HCT116 (cell line): Measurements from ENCODE around the gene DPYSL4. TPM values are rescaled to one million over a fixed set of nuclear protein-coding genes. Genes with fewer than 3 reads are reported as not detected.

Experiments
- ATAC-seq: fragments of 200-7000 bp; cut with Tn5 transposase; 2 replicates; pipeline ENCODE4 v1.9.1; 2020; ENCODE audit warnings: mild to moderate bottlenecking, moderate library complexity
- BruUV-seq: library from RNA; stranded (reverse); fragments of 400-500 nt; replicated peaks from 2 replicates; lab custom pipeline; 2021; lab: Mats Ljungman, UMichigan
- CTCF ChIA-PET: fragments of 300-600 bp; sonication (Branson Sonifier 250); formaldehyde crosslinking; loops from one replicate; lab custom pipeline; 2021; ENCODE audit warnings: antibody characterized with exemption; lab: Charles Lee
- POLR2A ChIA-PET: fragments of 300-600, 350-600 bp; sonication (Branson Sonifier 250); formaldehyde crosslinking; loops from one replicate; lab custom pipeline; 2021; ENCODE audit warnings: antibody characterized with exemption; lab: Charles Lee
- RAD21 ChIA-PET, 2 experiments: fragments of 300-600 bp; sonication (Branson Sonifier 250); formaldehyde crosslinking; loops; one replicate each; lab custom pipeline; 2023; ENCODE audit warnings: low total read pairs in 2 of 2; ENCODE audit not compliant: uncharacterized antibody in 2 of 2, unreplicated experiment in 2 of 2, low non-redundant PET in 1 of 2; lab: Charles Lee
- DNase-seq: peaks from one replicate; pipeline ENCODE4 v3.0.0-alpha.2; 2010; ENCODE audit warnings: low read depth, low spot score
- H2AFZ ChIP-seq: fragments of 200-600 bp; shearing (Covaris generic), sonication (generic); 2 replicates; pipeline ENCODE4 v1.6.1; 2017; ENCODE audit warnings: low read depth, mixed run types, mixed read lengths, antibody characterized with exemption, low read length; ENCODE audit not compliant: poor library complexity, severe bottlenecking
- H3K27ac ChIP-seq: 2 replicates; pipeline ENCODE4 v1.5.1; 2012; ENCODE audit warnings: low read depth, low read length
- H3K27me3 ChIP-seq: fragments of 200-600 bp; sonication (generic); 2 replicates; pipeline ENCODE4 v1.6.1; 2016; ENCODE audit warnings: mixed run types, low read length, mixed read lengths; ENCODE audit not compliant: insufficient read depth
- H3K36me3 ChIP-seq, 2 experiments: fragments of 200-500 bp in 1 of 2; fragments of 200-600 bp in 1 of 2; sonication (Bioruptor generic) in 1 of 2; sonication (generic) in 1 of 2; 2 replicates each; pipeline versions ENCODE4 v1.5.1 to v1.6.1; 2014 to 2016; ENCODE audit warnings: low read length in 2 of 2, inconsistent platforms in 1 of 2, mixed read lengths in 1 of 2, mixed run types in 1 of 2; ENCODE audit not compliant: insufficient read depth in 2 of 2, control insufficient read depth in 1 of 2
- H3K4me1 ChIP-seq, 2 experiments: fragments of 200-600 bp in 1 of 2; sonication (generic) in 1 of 2; 2 replicates each; pipeline versions ENCODE4 v1.5.1 to v1.6.1; 2012 to 2017; ENCODE audit warnings: low read length in 2 of 2, inconsistent platforms in 1 of 2, mild to moderate bottlenecking in 1 of 2, mixed read lengths in 1 of 2, mixed run types in 1 of 2, moderate library complexity in 1 of 2; ENCODE audit not compliant: insufficient read depth in 2 of 2, control insufficient read depth in 1 of 2
- H3K4me2 ChIP-seq: fragments of 200-600 bp; sonication (generic); 2 replicates; pipeline ENCODE4 v1.6.1; 2017; ENCODE audit warnings: mixed run types, low read length, mixed read lengths
- H3K4me3 ChIP-seq, 2 experiments: fragments of 200-600 bp in 1 of 2; sonication (generic) in 1 of 2; replicated peaks in 1 of 2; 2 replicates each; pipeline ENCODE4 v1.5.1; 2011 to 2016; ENCODE audit warnings: low read length in 2 of 2, control low read depth in 1 of 2, low read depth in 1 of 2, mild to moderate bottlenecking in 1 of 2, mixed read lengths in 1 of 2, mixed run types in 1 of 2
- H3K79me2 ChIP-seq: fragments of 200-600 bp; sonication (generic); 2 replicates; pipeline ENCODE4 v1.6.1; 2017; ENCODE audit warnings: mild to moderate bottlenecking, mixed run types, low read length, moderate library complexity, mixed read lengths; ENCODE audit not compliant: insufficient read depth
- H3K9ac ChIP-seq: fragments of 200-600 bp; sonication (generic); 2 replicates; pipeline ENCODE4 v1.6.1; 2016; ENCODE audit warnings: low read length, mixed read lengths
- H3K9me2 ChIP-seq: fragments of 200-600 bp; sonication (generic), shearing (Covaris generic); 2 replicates; pipeline ENCODE4 v1.6.1; 2017; ENCODE audit warnings: mixed run types, mild to moderate bottlenecking, moderate library complexity; ENCODE audit not compliant: insufficient read depth
- H3K9me3 ChIP-seq, 2 experiments: fragments of 200-500 bp in 1 of 2; fragments of 200-600 bp in 1 of 2; sonication (Bioruptor generic) in 1 of 2; sonication (generic) in 1 of 2; 2 replicates each; pipeline ENCODE4 v1.6.1; 2014 to 2017; ENCODE audit warnings: low read length in 2 of 2, mixed read lengths in 2 of 2, inconsistent platforms in 1 of 2, low read depth in 1 of 2, mild to moderate bottlenecking in 1 of 2, mixed run types in 1 of 2, moderate library complexity in 1 of 2; ENCODE audit not compliant: control insufficient read depth in 1 of 2, insufficient read depth in 1 of 2
- H4K20me1 ChIP-seq: fragments of 200-600 bp; sonication (generic), shearing (Covaris generic); 2 replicates; pipeline ENCODE4 v1.6.1; 2017; ENCODE audit warnings: mixed run types, mild to moderate bottlenecking, moderate library complexity; ENCODE audit not compliant: insufficient read depth
- ATF3 ChIP-seq: IDR thresholded peaks from 2 replicates; pipeline ENCODE4 v1.6.1; 2012
- CBX3 ChIP-seq: IDR thresholded peaks from 2 replicates; pipeline ENCODE4 v1.6.1; 2012; ENCODE audit warnings: low read depth
- CEBPB ChIP-seq: IDR thresholded peaks from 2 replicates; pipeline ENCODE4 v1.6.1; 2012; ENCODE audit warnings: low read depth
- EGR1 ChIP-seq: IDR thresholded peaks from 2 replicates; pipeline ENCODE4 v1.6.1; 2012; ENCODE audit warnings: low read depth
- EZH2phosphoT487 ChIP-seq: fragments of 200-600 bp; IDR thresholded peaks from 2 replicates; pipeline ENCODE4 v1.6.1; 2018; ENCODE audit warnings: antibody characterized with exemption, borderline replicate concordance
- JUND ChIP-seq: IDR thresholded peaks from 2 replicates; pipeline ENCODE4 v1.6.1; 2012
- POLR2AphosphoS5 ChIP-seq: IDR thresholded peaks from 2 replicates; pipeline ENCODE4 v1.6.1; 2011; ENCODE audit warnings: mild to moderate bottlenecking, low read depth, low read length, moderate library complexity
- SP1 ChIP-seq: IDR thresholded peaks from 2 replicates; pipeline ENCODE4 v1.6.1; 2012; ENCODE audit warnings: low read depth
- TCF7L2 ChIP-seq: IDR thresholded peaks from 2 replicates; pipeline ENCODE4 v1.7.0; 2011; ENCODE audit warnings: borderline replicate concordance, inconsistent platforms; ENCODE audit not compliant: insufficient read depth, insufficient read length; ENCODE audit errors: extremely low read depth
- YY1 ChIP-seq: IDR thresholded peaks from 2 replicates; pipeline ENCODE4 v1.6.1; 2011; ENCODE audit warnings: low read length, low read depth, moderate library complexity, mild to moderate bottlenecking; ENCODE audit not compliant: insufficient replicate concordance; ENCODE audit errors: extremely low read depth
- ZBTB33 ChIP-seq: IDR thresholded peaks from 2 replicates; pipeline ENCODE4 v1.6.1; 2011; ENCODE audit warnings: mild to moderate bottlenecking, low read length, moderate library complexity; ENCODE audit not compliant: insufficient replicate concordance; ENCODE audit errors: extremely low read depth
- ZFX ChIP-seq: fragments of 450-650 bp; IDR thresholded peaks from 2 replicates; pipeline ENCODE4 v1.6.1; 2017
- ZNF274 ChIP-seq: fragments of 200-500 bp; sonication (Bioruptor generic); IDR thresholded peaks from 2 replicates; pipeline ENCODE4 v1.6.1; 2014; ENCODE audit warnings: mild to moderate bottlenecking, low read depth, low read length, inconsistent platforms
- intact Hi-C: fragments of 100-400 bp; cut with micrococcal nuclease; formaldehyde crosslinking; loops from 2 replicates; pipeline ENCODE4 v1.10.0; 2022
- total RNA-seq: library from RNA; stranded (reverse); gene quantifications from one replicate; pipeline ENCODE4 v1.2.1, GENCODE V29; 2021; ENCODE audit not compliant: unreplicated experiment
- TF ChIP-seq, protein P1 (sequence below): IDR thresholded peaks from 2 replicates; pipeline ENCODE4 v1.6.1; 2012; ENCODE audit warnings: low read depth

Gene DPYSL4
- total RNA-seq, 1 experiment from 2014 or later = 5.4 TPM

GRCh38 chr10:132188331-132188730, 1.6 kb downstream of the DPYSL4 start:
- Histone ChIP-seq H3K4me2 (no peak overlapping the region), H3K27ac (no peak overlapping the region), H3K27me3 (no peaks in the 10 kb centered on the region), H3K9me2 (no peaks in the 10 kb centered on the region), H3K36me3 (no peaks in the 10 kb centered on the region), H3K9ac (no peak overlapping the region), H3K79me2 (no peaks in the 10 kb centered on the region), H3K9me3 (no peaks in the 10 kb centered on the region), H2AFZ (no peak overlapping the region), H3K4me3 (no peak overlapping the region), H4K20me1 (no peaks in the 10 kb centered on the region), H3K4me1 (no peaks in the 10 kb centered on the region)
- POLR2A ChIA-PET = no interaction called here
- intact Hi-C loops = no loop called here
- no TSS peak for BruUV-seq
- ATAC-seq (no peak), DNase-seq (no peak)
- TF ChIP-seq CEBPB (no peak), SP1 (no peak), CBX3 (no peak), YY1 (no peak), POLR2AphosphoS5 (no peak), ZFX (no peak), EGR1 (no peak), ZBTB33 (no peak), JUND (no peak), ATF3 (no peak), TCF7L2 (no peak), EZH2phosphoT487 (no peak), ZNF274 (no peak)
- TF ChIP-seq, protein P1, sequence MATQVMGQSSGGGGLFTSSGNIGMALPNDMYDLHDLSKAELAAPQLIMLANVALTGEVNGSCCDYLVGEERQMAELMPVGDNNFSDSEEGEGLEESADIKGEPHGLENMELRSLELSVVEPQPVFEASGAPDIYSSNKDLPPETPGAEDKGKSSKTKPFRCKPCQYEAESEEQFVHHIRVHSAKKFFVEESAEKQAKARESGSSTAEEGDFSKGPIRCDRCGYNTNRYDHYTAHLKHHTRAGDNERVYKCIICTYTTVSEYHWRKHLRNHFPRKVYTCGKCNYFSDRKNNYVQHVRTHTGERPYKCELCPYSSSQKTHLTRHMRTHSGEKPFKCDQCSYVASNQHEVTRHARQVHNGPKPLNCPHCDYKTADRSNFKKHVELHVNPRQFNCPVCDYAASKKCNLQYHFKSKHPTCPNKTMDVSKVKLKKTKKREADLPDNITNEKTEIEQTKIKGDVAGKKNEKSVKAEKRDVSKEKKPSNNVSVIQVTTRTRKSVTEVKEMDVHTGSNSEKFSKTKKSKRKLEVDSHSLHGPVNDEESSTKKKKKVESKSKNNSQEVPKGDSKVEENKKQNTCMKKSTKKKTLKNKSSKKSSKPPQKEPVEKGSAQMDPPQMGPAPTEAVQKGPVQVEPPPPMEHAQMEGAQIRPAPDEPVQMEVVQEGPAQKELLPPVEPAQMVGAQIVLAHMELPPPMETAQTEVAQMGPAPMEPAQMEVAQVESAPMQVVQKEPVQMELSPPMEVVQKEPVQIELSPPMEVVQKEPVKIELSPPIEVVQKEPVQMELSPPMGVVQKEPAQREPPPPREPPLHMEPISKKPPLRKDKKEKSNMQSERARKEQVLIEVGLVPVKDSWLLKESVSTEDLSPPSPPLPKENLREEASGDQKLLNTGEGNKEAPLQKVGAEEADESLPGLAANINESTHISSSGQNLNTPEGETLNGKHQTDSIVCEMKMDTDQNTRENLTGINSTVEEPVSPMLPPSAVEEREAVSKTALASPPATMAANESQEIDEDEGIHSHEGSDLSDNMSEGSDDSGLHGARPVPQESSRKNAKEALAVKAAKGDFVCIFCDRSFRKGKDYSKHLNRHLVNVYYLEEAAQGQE = no peak
- RAD21 ChIA-PET = no interaction called here
- CTCF ChIA-PET = no interaction called here
